Measurements from ENCODE around the gene SLC11A2. TPM values are rescaled to one million over a fixed set of nuclear protein-coding genes. Genes with fewer than 3 reads are reported as not detected.

SLC11A2 gene
- total and polyA plus RNA-seq, 9 of the 15 experiments (the other 6 are each of a cell fraction or from before 2014, with no cell fraction given), result 21.1 to 54.0 (median 32.9) TPM

DNA sequence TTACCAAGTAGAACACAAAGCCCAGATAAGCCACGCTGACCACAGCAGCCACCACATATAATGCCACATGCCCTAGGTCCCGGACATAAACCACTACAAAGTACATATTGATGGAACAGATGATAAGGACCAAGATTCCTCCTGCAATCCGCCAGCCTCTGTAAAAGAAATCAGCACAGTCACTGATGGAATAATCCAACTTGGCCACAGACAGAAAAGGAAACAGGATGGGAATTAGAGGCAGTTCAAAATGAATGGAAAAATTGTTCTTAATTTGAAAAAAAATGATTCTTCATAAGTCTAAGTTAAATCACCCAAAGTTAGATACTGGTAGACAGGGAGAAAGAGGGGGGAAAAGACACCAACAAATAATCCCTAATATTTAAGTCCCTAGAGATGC lies 35.4 kb downstream of the SLC11A2 start:
- Histone ChIP-seq H4K20me1 (replicated peaks; ENCODE audit: control insufficient read depth, insufficient read depth, low read length) (no peaks in the 10 kb centered on the region), H2AFZ (ENCODE audit: low read depth, low read length) (no peak overlapping the region), H3K4me1 (replicated peaks in 1 of 2; ENCODE audit: control insufficient read depth in 2 of 2, insufficient read depth in 2 of 2, low read length in 2 of 2) (no peaks in the 10 kb centered on the region), H3K4me3 (no peak overlapping the region), H3K9me3 (replicated peaks; ENCODE audit: control insufficient read depth, insufficient read depth, low read depth, low read length) (no peaks in the 10 kb centered on the region), H3K4me2 (ENCODE audit: insufficient read depth, low read length) (no peak overlapping the region), H3K79me2 (ENCODE audit: control insufficient read depth, insufficient read depth, low read length) (no peaks in the 10 kb centered on the region), H3K27ac (ENCODE audit: extremely low read depth, low read depth, low read length) (no peak overlapping the region), H3K36me3 (ENCODE audit: control insufficient read depth, insufficient read depth, low read length) (peaks cover 81% of the 10 kb centered on the region), H3K27me3 (ENCODE audit: control insufficient read depth in 2 of 2, insufficient read depth in 2 of 2, low read length in 2 of 2) (no peaks in the 10 kb centered on the region), H3K9me1 (ENCODE audit: control insufficient read depth, insufficient read depth, low read length) (no peaks in the 10 kb centered on the region), H3K9ac (ENCODE audit: insufficient read depth in 1 of 2, low read depth in 2 of 2, low read length in 2 of 2) (no peak overlapping the region)
- TF ChIP-seq, protein P1, sequence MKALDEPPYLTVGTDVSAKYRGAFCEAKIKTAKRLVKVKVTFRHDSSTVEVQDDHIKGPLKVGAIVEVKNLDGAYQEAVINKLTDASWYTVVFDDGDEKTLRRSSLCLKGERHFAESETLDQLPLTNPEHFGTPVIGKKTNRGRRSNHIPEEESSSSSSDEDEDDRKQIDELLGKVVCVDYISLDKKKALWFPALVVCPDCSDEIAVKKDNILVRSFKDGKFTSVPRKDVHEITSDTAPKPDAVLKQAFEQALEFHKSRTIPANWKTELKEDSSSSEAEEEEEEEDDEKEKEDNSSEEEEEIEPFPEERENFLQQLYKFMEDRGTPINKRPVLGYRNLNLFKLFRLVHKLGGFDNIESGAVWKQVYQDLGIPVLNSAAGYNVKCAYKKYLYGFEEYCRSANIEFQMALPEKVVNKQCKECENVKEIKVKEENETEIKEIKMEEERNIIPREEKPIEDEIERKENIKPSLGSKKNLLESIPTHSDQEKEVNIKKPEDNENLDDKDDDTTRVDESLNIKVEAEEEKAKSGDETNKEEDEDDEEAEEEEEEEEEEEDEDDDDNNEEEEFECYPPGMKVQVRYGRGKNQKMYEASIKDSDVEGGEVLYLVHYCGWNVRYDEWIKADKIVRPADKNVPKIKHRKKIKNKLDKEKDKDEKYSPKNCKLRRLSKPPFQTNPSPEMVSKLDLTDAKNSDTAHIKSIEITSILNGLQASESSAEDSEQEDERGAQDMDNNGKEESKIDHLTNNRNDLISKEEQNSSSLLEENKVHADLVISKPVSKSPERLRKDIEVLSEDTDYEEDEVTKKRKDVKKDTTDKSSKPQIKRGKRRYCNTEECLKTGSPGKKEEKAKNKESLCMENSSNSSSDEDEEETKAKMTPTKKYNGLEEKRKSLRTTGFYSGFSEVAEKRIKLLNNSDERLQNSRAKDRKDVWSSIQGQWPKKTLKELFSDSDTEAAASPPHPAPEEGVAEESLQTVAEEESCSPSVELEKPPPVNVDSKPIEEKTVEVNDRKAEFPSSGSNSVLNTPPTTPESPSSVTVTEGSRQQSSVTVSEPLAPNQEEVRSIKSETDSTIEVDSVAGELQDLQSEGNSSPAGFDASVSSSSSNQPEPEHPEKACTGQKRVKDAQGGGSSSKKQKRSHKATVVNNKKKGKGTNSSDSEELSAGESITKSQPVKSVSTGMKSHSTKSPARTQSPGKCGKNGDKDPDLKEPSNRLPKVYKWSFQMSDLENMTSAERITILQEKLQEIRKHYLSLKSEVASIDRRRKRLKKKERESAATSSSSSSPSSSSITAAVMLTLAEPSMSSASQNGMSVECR (CRISPR knock-in tag; IDR thresholded peaks at IDR 0.05), result no peak
- TF ChIP-seq NR1H2 (CRISPR knock-in tag; IDR thresholded peaks at IDR 0.05), result no peak
- ATAC-seq, result no peak
- CTCF ChIA-PET (ENCODE audit: low intra/inter-chr PET ratio), result interaction anchor here (0.5 kb wide), 1 partner anchor 273 kb away, joined by 4 read pairs; no protein-coding TSS in a partner anchor
- no TSS peak for BruUV-seq (replicated peaks)
- POLR2A ChIA-PET, result interaction anchor here (0.6 to 1.8 kb wide), 2 partner anchors 17 to 507 kb away, joined by 3 read pairs; no protein-coding TSS in a partner anchor
- FAIRE-seq, result no peak
- in situ Hi-C loops (cut with MboI), result no loop called here
- 89% methylated on average over 3 of the region's 3 CpGs for WGBS (ENCODE audit: insufficient coverage, low coverage, missing lambda C conversion rate)
- intact Hi-C loops (cut with micrococcal nuclease), result no loop called here
- DNase-seq (ENCODE audit: extremely low read depth in 1 of 4, low spot score in 3 of 4), result no peak
